HFF-Myc (cell line): ENCODE results near the gene CHERP.
"Not testable (repeated sequence)": the region's sequence is repeated elsewhere in the genome, so short reads cannot be mapped to it uniquely, and the experiment has no call there.

ENCODE experiments used
- DNase-seq: peaks from one replicate; pipeline ENCODE4 v3.0.0-alpha.2; 2011; ENCODE audit warnings: low read depth; ENCODE audit errors: extremely low read depth
- H3K4me3 ChIP-seq: replicated peaks from 2 replicates; pipeline ENCODE4 v1.5.1; 2011; ENCODE audit warnings: low read depth, mild to moderate bottlenecking, control low read depth, low read length
- CTCF ChIP-seq: IDR thresholded peaks from 2 replicates; pipeline ENCODE4 v1.5.1; 2012; ENCODE audit warnings: mild to moderate bottlenecking, low read depth, low read length, control low read depth; ENCODE audit errors: missing control alignments

Gene CHERP

DNA sequence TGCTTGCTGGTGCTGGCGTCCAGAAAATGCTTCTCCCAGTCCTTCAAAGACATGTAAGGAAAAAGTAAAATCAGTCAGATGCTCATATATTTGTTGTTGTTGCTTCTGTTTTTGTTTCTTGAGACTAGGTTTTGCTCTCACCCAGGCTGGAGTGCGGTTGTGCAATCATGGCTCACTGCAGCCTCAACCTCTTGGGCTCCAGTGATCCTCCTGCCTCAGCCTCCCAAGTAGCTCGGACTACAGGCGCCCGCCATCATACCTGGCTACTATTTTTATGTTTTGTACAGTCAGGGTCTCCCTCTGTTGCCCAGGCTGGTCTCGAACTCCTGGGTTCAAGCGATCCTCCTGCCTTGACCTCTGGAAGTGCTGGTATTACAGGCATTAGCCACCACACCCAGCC is 59.5 kb downstream of the CHERP start:
- no peak for TF ChIP-seq CTCF
- no peak overlapping the region for H3K4me3 ChIP-seq
- DNase-seq, result no peak

DNA sequence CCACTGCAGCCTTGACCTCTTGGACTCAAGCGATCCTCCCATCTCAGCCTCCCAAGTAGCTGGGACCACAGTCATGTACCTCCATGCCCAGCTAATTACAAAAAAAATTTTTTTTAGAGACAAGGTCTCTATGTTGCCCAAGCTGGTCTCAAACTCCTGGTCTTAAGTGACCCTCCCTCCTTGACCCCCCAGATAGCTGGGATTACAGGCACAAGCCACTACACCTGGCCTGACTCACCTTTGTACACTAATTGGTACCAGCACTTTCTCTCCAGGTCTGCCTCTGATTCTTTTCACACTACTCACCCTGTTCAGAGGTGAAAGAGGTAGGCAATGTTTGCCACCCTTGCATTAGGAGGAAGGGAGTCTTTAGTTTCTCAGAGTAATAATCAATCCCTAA is 64.9 kb downstream of the CHERP start:
- DNase-seq, result no peak
- no peak overlapping the region for H3K4me3 ChIP-seq
- TF ChIP-seq CTCF, result no peak

- DNase-seq, result no peak
- H3K4me3 ChIP-seq, result no peak overlapping the region
- no peak for TF ChIP-seq CTCF
These were observed 65.8 kb downstream of the CHERP start for GRCh38 chr19:16476401-16476800.

DNA sequence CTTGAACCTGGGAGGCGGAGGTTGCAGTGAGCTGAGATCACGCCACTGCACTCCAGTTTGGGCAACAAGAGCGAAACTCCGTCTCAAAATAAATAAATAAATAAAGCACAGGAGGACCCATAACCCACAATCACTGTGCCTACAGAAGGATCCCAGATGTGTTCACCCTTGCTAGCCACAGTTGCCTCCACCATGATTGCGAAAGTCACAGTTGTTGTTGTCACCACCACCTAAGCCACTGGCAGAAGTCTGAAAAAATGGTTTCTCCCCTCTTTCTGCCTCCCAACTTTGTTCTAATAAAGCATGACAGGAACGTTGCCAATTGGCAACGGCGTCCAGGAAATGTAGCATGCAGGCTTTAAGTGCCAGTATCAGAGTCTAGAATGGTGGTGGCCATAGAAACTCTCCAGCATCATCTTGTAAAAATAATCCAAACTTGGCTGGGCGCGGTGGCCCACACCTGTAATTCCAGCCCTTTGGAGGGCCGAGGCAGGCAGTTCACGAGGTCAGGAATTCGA is 68.3 kb downstream of the CHERP start:
- H3K4me3 ChIP-seq, result no peak overlapping the region
- TF ChIP-seq CTCF, result no peak
- DNase-seq, result no peak

DNA sequence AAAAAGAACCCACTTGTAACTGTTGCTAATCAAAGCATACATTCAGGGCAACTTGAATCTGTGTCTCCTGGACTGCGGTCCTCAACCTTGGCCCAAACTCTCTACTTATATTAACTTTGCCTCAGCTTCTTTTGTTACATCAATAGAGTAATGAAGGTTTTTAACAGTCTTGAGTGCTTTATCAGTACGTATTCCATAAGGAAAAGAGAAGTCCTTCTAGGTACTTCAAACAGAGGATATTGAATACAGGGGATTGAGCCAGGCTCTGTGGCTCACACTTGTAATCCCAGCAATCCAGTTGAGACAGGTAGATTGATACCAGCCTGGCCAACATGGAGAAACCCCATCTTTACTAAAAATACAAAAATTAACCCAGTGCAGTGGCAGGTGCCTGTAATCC is 69.2 kb downstream of the CHERP start:
- H3K4me3 ChIP-seq, result no peak overlapping the region
- no peak for DNase-seq
- TF ChIP-seq CTCF, result no peak

DNA sequence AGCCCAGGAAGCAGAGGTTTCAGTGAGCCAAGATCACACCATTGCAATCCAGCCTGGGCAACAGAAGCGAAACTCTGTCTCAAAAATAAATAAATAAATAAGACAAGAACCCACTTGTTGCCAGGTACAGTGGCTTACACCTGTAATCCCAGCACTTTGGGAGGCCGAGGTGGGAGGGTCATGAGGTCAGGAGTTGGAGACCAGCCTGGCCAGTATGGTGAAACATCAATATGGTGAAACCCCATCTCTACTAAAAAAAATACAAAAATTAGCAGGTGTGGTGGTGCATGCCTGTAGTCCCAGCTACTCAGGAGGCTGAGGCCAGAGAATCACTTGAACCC is 69.7 kb downstream of the CHERP start:
- H3K4me3 ChIP-seq, result peak overlapping the region; percentile 91
- not testable (repeated sequence) for DNase-seq

DNA sequence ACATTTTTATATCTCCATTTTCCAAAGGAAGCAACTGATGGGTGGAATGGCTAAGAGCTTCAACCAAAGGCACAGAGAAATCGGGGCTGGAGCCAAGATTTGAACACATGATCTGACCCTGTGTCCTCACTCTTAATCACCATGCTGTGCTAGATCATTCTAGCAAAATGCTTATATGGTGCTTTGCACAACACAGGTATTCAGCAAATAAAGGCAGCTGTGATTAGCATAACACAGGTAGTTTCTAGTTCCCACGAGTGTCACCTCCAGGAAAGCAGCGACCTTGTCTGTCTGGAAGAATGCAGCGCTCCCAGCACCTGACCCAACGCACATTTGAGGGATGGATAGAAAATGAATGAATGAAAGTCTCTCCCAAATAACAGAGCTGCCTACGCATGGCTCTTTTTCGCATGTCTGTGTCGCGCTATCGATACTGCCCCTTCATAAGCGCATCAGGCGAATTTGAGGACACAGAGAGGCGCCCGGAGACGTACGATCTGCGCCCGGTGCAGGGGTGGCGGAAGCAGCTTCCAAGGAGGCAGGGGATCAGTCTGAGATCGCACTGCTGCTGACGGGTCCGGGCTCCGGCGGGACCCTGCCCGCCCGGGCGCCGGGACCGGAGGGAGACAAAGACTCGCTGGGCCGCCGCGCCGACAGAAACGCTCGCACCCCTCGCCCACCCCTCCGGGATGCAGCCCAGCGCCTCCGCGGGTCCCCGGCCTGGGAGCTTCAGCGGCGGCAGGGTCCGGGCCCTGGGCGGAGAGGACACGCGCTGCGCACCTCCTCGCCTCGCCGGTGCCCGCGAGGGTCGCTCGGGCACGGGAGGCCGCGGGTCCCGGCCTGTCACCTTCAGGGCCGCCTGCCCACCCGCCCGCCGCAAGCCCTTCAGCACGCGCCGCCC is 71.1 kb downstream of the CHERP start:
- H3K4me3 ChIP-seq, result peak overlapping the region; percentile 91
- DNase-seq, result no peak
- TF ChIP-seq CTCF, result no peak
